SH-SY5Y (cell line): Measurements from ENCODE around the gene EIF4G3.

Source experiments
- GATA2 ChIP-seq: IDR thresholded peaks from 2 replicates; pipeline ENCODE4 v1.6.1; 2011; ENCODE audit warnings: mild to moderate bottlenecking, low read depth, low read length
- GATA3 ChIP-seq: IDR thresholded peaks from 2 replicates; pipeline ENCODE4 v1.6.1; 2011; ENCODE audit warnings: low read depth, mild to moderate bottlenecking, low read length, moderate library complexity

GRCh38 chr1:20982316-20982715 is 194.4 kb downstream of the EIF4G3 start:
- no peak for TF ChIP-seq GATA2
- TF ChIP-seq GATA3: no peak
